HEK293 (cell line): Measurements from ENCODE around the gene ADAMTS20.

ENCODE experiments used
- BCL11A ChIP-seq: fragments of 450-650 bp; formaldehyde crosslinking; IDR thresholded peaks from 2 replicates; pipeline ENCODE4 v1.5.1; 2016; ENCODE audit warnings: low read depth, missing biosample characterization, missing genetic modification characterization
- HIC1 ChIP-seq: fragments of 450-650 bp; formaldehyde crosslinking; IDR thresholded peaks from 2 replicates; pipeline ENCODE4 v1.5.1; 2016; ENCODE audit warnings: missing biosample characterization, missing genetic modification characterization
- MYNN ChIP-seq: fragments of 450-650 bp; formaldehyde crosslinking; IDR thresholded peaks from 2 replicates; pipeline ENCODE4 v1.5.1; 2016; ENCODE audit warnings: missing biosample characterization, missing genetic modification characterization, borderline replicate concordance
- OSR2 ChIP-seq: fragments of 450-650 bp; formaldehyde crosslinking; IDR thresholded peaks from 2 replicates; pipeline ENCODE4 v1.5.1; 2016; ENCODE audit warnings: missing biosample characterization, missing genetic modification characterization
- PRDM6 ChIP-seq: fragments of 450-650 bp; formaldehyde crosslinking; IDR thresholded peaks from 2 replicates; pipeline ENCODE4 v1.5.1; 2017; ENCODE audit warnings: missing biosample characterization, missing genetic modification characterization
- TRIM28 ChIP-seq: IDR thresholded peaks from 2 replicates; pipeline ENCODE4 v1.6.1; 2011; ENCODE audit warnings: low read length, control low read depth, borderline replicate concordance
- ZBTB10 ChIP-seq: fragments of 450-650 bp; formaldehyde crosslinking; IDR thresholded peaks from 2 replicates; pipeline ENCODE4 v1.5.1; 2016; ENCODE audit warnings: missing biosample characterization, missing genetic modification characterization
- ZIC2 ChIP-seq: fragments of 450-650 bp; formaldehyde crosslinking; IDR thresholded peaks from 2 replicates; pipeline ENCODE4 v1.5.1; 2016; ENCODE audit warnings: missing biosample characterization, missing genetic modification characterization
- ZNF311 ChIP-seq: fragments of 450-650 bp; formaldehyde crosslinking; IDR thresholded peaks from 2 replicates; pipeline ENCODE4 v1.5.1; 2017; ENCODE audit warnings: missing biosample characterization, missing genetic modification characterization, borderline replicate concordance
- ZNF394 ChIP-seq: fragments of 450-650 bp; formaldehyde crosslinking; IDR thresholded peaks from 2 replicates; pipeline ENCODE4 v1.5.1; 2016; ENCODE audit warnings: missing biosample characterization, missing genetic modification characterization, mild to moderate bottlenecking, moderate library complexity, borderline replicate concordance
- ZNF423 ChIP-seq: fragments of 450-650 bp; formaldehyde crosslinking; IDR thresholded peaks from 2 replicates; pipeline ENCODE4 v1.5.1; 2016; ENCODE audit warnings: missing biosample characterization, missing genetic modification characterization
- ZNF510 ChIP-seq: fragments of 450-650 bp; formaldehyde crosslinking; IDR thresholded peaks from 2 replicates; pipeline ENCODE4 v1.5.1; 2018; ENCODE audit warnings: mild to moderate bottlenecking, missing genetic modification characterization, missing biosample characterization; ENCODE audit not compliant: insufficient replicate concordance
- ZNF600 ChIP-seq: fragments of 450-650 bp; formaldehyde crosslinking; IDR thresholded peaks from 2 replicates; pipeline ENCODE4 v1.5.1; 2016; ENCODE audit warnings: missing biosample characterization, missing genetic modification characterization
- ZNF660 ChIP-seq: fragments of 450-650 bp; IDR thresholded peaks from 2 replicates; pipeline ENCODE4 v1.5.1; 2018; ENCODE audit warnings: missing biosample characterization, mild to moderate bottlenecking, missing genetic modification characterization
- ZSCAN18 ChIP-seq: fragments of 450-650 bp; formaldehyde crosslinking; IDR thresholded peaks from 2 replicates; pipeline ENCODE4 v1.5.1; 2016; ENCODE audit warnings: missing biosample characterization, missing genetic modification characterization
- ZSCAN30 ChIP-seq: fragments of 450-650 bp; IDR thresholded peaks from 2 replicates; pipeline ENCODE4 v1.5.1; 2018; ENCODE audit warnings: missing biosample characterization, mild to moderate bottlenecking, missing genetic modification characterization, moderate library complexity
- TF ChIP-seq, protein P1 (sequence below): fragments of 450-650 bp; formaldehyde crosslinking; IDR thresholded peaks from 2 replicates; pipeline ENCODE4 v1.5.1; 2016; ENCODE audit warnings: missing biosample characterization, missing genetic modification characterization

The ADAMTS20 gene

DNA sequence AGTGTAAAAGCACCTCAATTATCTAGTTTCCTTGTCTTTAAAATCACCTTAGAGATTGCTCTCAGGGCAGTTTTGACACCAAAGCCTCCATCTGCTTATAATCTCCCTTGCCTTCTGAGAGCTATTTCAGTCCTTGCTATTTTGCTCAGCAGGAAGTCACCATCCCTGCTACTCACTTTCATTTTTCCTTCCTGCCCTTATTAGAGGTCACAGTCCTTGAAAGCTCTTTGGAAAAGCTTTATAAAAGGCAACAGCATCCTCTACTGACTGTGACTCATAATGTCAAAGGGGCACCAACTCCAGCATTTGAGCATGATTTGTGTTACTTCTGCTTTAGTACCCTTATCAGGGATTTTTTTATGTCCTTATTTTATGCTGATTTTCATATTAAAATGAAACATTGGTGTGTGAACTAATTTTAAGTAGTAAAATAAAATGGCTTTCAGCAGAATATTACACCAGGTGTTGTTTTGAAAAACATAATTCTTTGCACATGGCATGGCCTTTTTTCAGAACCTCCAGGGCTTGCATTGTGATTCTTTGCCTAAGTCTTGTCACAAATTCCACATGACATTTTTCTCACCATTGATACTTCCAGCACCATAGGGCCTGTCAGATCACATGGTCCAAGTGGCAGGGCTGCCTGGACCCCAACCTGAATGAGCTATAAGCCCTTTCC is 213.0 kb downstream of the ADAMTS20 start (continued):
- TF ChIP-seq PRDM6 (tag by site-specific recombination): peak; percentile 46
- no peak for TF ChIP-seq ZNF311 (tag by site-specific recombination)
- no peak for TF ChIP-seq ZNF510 (tag by site-specific recombination)
- TF ChIP-seq, protein P1, sequence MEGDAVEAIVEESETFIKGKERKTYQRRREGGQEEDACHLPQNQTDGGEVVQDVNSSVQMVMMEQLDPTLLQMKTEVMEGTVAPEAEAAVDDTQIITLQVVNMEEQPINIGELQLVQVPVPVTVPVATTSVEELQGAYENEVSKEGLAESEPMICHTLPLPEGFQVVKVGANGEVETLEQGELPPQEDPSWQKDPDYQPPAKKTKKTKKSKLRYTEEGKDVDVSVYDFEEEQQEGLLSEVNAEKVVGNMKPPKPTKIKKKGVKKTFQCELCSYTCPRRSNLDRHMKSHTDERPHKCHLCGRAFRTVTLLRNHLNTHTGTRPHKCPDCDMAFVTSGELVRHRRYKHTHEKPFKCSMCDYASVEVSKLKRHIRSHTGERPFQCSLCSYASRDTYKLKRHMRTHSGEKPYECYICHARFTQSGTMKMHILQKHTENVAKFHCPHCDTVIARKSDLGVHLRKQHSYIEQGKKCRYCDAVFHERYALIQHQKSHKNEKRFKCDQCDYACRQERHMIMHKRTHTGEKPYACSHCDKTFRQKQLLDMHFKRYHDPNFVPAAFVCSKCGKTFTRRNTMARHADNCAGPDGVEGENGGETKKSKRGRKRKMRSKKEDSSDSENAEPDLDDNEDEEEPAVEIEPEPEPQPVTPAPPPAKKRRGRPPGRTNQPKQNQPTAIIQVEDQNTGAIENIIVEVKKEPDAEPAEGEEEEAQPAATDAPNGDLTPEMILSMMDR (tag by site-specific recombination): peak; percentile 92
- TF ChIP-seq BCL11A (tag by site-specific recombination): no peak
- no peak for TF ChIP-seq ZNF600 (tag by site-specific recombination)
- no peak for TF ChIP-seq ZSCAN18 (tag by site-specific recombination)
- TF ChIP-seq OSR2: no peak
- TF ChIP-seq ZNF660 (tag by site-specific recombination): 0 out of 2 replicates have a peak, but pooled peaks have one; percentile 20
- peak; percentile 40; the same call in 1 of the 2 replicates for TF ChIP-seq ZNF394 (tag by site-specific recombination)
- TF ChIP-seq ZSCAN30 (tag by site-specific recombination): peak; percentile 52; the same call in 1 of the 2 replicates
- TF ChIP-seq MYNN (tag by site-specific recombination): no peak
- no peak for TF ChIP-seq ZBTB10 (tag by site-specific recombination)
- TF ChIP-seq ZIC2 (tag by site-specific recombination): peak; percentile 48
- TF ChIP-seq ZNF423 (tag by site-specific recombination): no peak
- no peak for TF ChIP-seq HIC1 (tag by site-specific recombination)
- peak; percentile 53; the same call in 1 of the 2 replicates for TF ChIP-seq TRIM28
